Measurements from ENCODE around the gene DIP2B.

DIP2B gene

GRCh38 chr12:50568338-50569091, 63.7 kb downstream of the DIP2B start:
- Histone ChIP-seq H3K4me1 (ENCODE audit: control insufficient read depth, insufficient read depth, low read length) (peaks cover 11% of the 10 kb centered on the region), H3K9me3 (ENCODE audit: control insufficient read depth, insufficient read depth, low read length) (no peaks in the 10 kb centered on the region), H3K27me3 (ENCODE audit: control insufficient read depth, insufficient read depth, low read length) (no peaks in the 10 kb centered on the region), H3K4me3 (ENCODE audit: low read depth, low read length) (no peak overlapping the region), H3K9ac (ENCODE audit: low read depth, low read length) (peak overlapping the region; percentile 47), H3K36me3 (ENCODE audit: control insufficient read depth, insufficient read depth, low read length) (no peaks in the 10 kb centered on the region)

- H3K4me1 ChIP-seq (ENCODE audit: control insufficient read depth, insufficient read depth, low read length), result peaks cover 13% of the 10 kb centered on the region
- H3K36me3 ChIP-seq (ENCODE audit: control insufficient read depth, insufficient read depth, low read length), result no peaks in the 10 kb centered on the region
- no peak overlapping the region for H3K9ac ChIP-seq (ENCODE audit: low read depth, low read length)
Observed at GRCh38 chr12:50569321-50569720, 64.5 kb downstream of the DIP2B start.

DNA sequence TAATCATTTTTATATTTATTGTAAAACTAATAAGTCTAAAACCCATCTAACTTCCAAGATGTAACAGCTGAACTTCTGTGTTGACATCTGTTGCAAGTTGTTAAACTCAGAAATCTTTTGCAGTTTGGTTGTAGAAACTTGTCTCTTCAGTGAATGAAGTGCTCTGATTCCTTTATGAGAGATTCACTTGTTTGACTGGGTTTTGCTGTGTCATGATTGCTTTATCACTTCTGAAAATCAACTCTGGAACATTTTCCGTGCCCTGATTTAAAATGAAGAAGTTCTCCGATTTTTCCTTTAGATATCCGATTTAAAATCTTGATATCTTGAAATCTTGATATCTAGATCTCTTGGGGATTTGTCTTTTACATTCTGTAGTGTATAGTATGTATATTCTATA, 65.1 kb downstream of the DIP2B start:
- no peaks in the 10 kb centered on the region for H3K27me3 ChIP-seq (ENCODE audit: control insufficient read depth, insufficient read depth, low read length)
- peaks cover 19% of the 10 kb centered on the region for H3K4me1 ChIP-seq (ENCODE audit: control insufficient read depth, insufficient read depth, low read length)
- H3K9me3 ChIP-seq (ENCODE audit: control insufficient read depth, insufficient read depth, low read length), result no peaks in the 10 kb centered on the region
- H3K9ac ChIP-seq (ENCODE audit: low read depth, low read length), result no peak overlapping the region
- no peaks in the 10 kb centered on the region for H3K36me3 ChIP-seq (ENCODE audit: control insufficient read depth, insufficient read depth, low read length)
- no peak overlapping the region for H3K4me3 ChIP-seq (ENCODE audit: low read depth, low read length)

More at GRCh38 chr12:50569321-50569720, 64.5 kb downstream of the DIP2B start:
- no peaks in the 10 kb centered on the region for H3K27me3 ChIP-seq (ENCODE audit: control insufficient read depth, insufficient read depth, low read length)
- H3K4me3 ChIP-seq (ENCODE audit: low read depth, low read length), result no peak overlapping the region
- H3K9me3 ChIP-seq (ENCODE audit: control insufficient read depth, insufficient read depth, low read length), result no peaks in the 10 kb centered on the region

DNA sequence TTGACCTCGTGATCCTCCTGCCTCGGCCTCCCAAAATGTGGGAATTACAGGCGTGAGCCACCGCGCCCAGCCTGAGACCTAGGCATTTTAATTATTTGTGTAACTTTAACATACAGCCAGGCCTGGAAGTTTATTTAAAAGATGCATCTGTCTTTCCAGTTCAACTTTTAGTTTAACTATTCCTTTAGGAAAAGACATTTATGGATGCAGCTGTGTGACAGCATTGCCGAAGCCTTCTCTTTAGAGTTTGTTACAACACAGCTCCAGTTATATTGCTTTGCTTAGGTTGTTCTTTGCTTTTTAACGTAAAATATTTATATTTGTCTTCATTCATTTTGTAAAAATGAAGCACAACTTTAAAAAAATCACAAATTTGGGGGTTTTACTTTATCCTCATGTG, 67.0 kb downstream of the DIP2B start:
- H3K27me3 ChIP-seq (ENCODE audit: control insufficient read depth, insufficient read depth, low read length), result no peaks in the 10 kb centered on the region
- H3K4me3 ChIP-seq (ENCODE audit: low read depth, low read length), result no peak overlapping the region
- H3K9me3 ChIP-seq (ENCODE audit: control insufficient read depth, insufficient read depth, low read length), result no peaks in the 10 kb centered on the region
- H3K36me3 ChIP-seq (ENCODE audit: control insufficient read depth, insufficient read depth, low read length), result no peaks in the 10 kb centered on the region
- no peak overlapping the region for H3K9ac ChIP-seq (ENCODE audit: low read depth, low read length)
- H3K4me1 ChIP-seq (ENCODE audit: control insufficient read depth, insufficient read depth, low read length), result peaks cover 26% of the 10 kb centered on the region

GRCh38 chr12:50572287-50572686, 67.5 kb downstream of the DIP2B start:
- Histone ChIP-seq H3K27me3 (ENCODE audit: control insufficient read depth, insufficient read depth, low read length) (no peaks in the 10 kb centered on the region), H3K4me1 (ENCODE audit: control insufficient read depth, insufficient read depth, low read length) (peaks cover 26% of the 10 kb centered on the region), H3K9ac (ENCODE audit: low read depth, low read length) (no peak overlapping the region), H3K36me3 (ENCODE audit: control insufficient read depth, insufficient read depth, low read length) (no peaks in the 10 kb centered on the region), H3K4me3 (ENCODE audit: low read depth, low read length) (no peak overlapping the region), H3K9me3 (ENCODE audit: control insufficient read depth, insufficient read depth, low read length) (no peaks in the 10 kb centered on the region)

DNA sequence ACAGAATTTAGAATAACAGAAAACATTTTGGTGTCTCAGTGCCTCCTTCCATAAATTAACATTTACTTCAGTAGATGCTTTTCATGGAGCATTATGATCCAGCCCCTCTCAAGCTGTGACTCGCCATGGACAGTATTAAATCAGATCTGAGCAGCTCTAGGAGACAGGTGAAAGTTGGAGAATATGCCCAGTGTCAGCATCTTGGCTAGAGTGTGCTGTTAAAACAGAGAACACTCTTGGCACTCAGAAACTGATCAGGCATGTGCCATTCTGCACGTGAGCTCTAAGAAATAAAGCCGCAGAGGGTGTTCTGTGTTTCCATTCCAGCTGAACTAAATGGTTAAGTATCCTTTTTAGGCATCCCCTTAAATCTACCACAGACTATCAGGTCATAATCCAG, 68.0 kb downstream of the DIP2B start:
- Histone ChIP-seq H3K9ac (ENCODE audit: low read depth, low read length) (no peak overlapping the region), H3K27me3 (ENCODE audit: control insufficient read depth, insufficient read depth, low read length) (no peaks in the 10 kb centered on the region), H3K36me3 (ENCODE audit: control insufficient read depth, insufficient read depth, low read length) (no peaks in the 10 kb centered on the region), H3K9me3 (ENCODE audit: control insufficient read depth, insufficient read depth, low read length) (no peaks in the 10 kb centered on the region), H3K4me3 (ENCODE audit: low read depth, low read length) (no peak overlapping the region), H3K4me1 (ENCODE audit: control insufficient read depth, insufficient read depth, low read length) (peaks cover 26% of the 10 kb centered on the region)

GRCh38 chr12:50573271-50573670, 68.5 kb downstream of the DIP2B start:
- Histone ChIP-seq H3K36me3 (ENCODE audit: control insufficient read depth, insufficient read depth, low read length) (no peaks in the 10 kb centered on the region), H3K4me3 (ENCODE audit: low read depth, low read length) (no peak overlapping the region), H3K4me1 (ENCODE audit: control insufficient read depth, insufficient read depth, low read length) (peaks cover 23% of the 10 kb centered on the region), H3K9me3 (ENCODE audit: control insufficient read depth, insufficient read depth, low read length) (no peaks in the 10 kb centered on the region), H3K9ac (ENCODE audit: low read depth, low read length) (no peak overlapping the region), H3K27me3 (ENCODE audit: control insufficient read depth, insufficient read depth, low read length) (no peaks in the 10 kb centered on the region)

- Histone ChIP-seq H3K9me3 (ENCODE audit: control insufficient read depth, insufficient read depth, low read length) (no peaks in the 10 kb centered on the region), H3K36me3 (ENCODE audit: control insufficient read depth, insufficient read depth, low read length) (no peaks in the 10 kb centered on the region), H3K4me1 (ENCODE audit: control insufficient read depth, insufficient read depth, low read length) (peaks cover 18% of the 10 kb centered on the region), H3K9ac (ENCODE audit: low read depth, low read length) (no peak overlapping the region), H3K4me3 (ENCODE audit: low read depth, low read length) (no peak overlapping the region), H3K27me3 (ENCODE audit: control insufficient read depth, insufficient read depth, low read length) (no peaks in the 10 kb centered on the region)
Observed at GRCh38 chr12:50574601-50575348, 70.0 kb downstream of the DIP2B start.

- Histone ChIP-seq H3K36me3 (ENCODE audit: control insufficient read depth, insufficient read depth, low read length) (no peaks in the 10 kb centered on the region), H3K9me3 (ENCODE audit: control insufficient read depth, insufficient read depth, low read length) (no peaks in the 10 kb centered on the region), H3K27me3 (ENCODE audit: control insufficient read depth, insufficient read depth, low read length) (no peaks in the 10 kb centered on the region), H3K9ac (ENCODE audit: low read depth, low read length) (no peak overlapping the region), H3K4me3 (ENCODE audit: low read depth, low read length) (no peak overlapping the region), H3K4me1 (ENCODE audit: control insufficient read depth, insufficient read depth, low read length) (peaks cover 13% of the 10 kb centered on the region)
Observed at GRCh38 chr12:50579757-50580267, 75.0 kb downstream of the DIP2B start.

DNA sequence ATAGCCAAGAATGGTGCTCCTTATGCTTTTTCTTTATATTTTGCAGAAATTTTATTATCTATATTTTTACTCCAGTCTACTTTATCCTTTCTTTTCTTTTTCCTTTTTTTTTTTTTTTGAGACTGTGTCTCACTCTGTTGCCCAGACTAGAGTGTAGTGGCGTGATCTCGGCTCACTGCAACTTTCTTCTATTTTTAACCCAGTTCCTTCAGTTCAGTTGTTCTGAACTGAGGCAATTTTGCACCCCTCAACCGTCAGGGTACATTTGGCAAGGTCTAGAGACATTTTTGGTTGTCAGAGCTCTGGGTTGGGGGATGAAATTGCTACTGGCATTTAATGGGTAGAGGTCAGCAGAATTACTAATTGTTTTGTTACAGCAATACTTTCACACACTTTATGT, 75.7 kb downstream of the DIP2B start:
- H3K27me3 ChIP-seq (ENCODE audit: control insufficient read depth, insufficient read depth, low read length), result no peaks in the 10 kb centered on the region
- H3K36me3 ChIP-seq (ENCODE audit: control insufficient read depth, insufficient read depth, low read length), result no peaks in the 10 kb centered on the region
- H3K4me1 ChIP-seq (ENCODE audit: control insufficient read depth, insufficient read depth, low read length), result peaks cover 8% of the 10 kb centered on the region
- H3K4me3 ChIP-seq (ENCODE audit: low read depth, low read length), result no peak overlapping the region
- no peaks in the 10 kb centered on the region for H3K9me3 ChIP-seq (ENCODE audit: control insufficient read depth, insufficient read depth, low read length)
- H3K9ac ChIP-seq (ENCODE audit: low read depth, low read length), result no peak overlapping the region

DNA sequence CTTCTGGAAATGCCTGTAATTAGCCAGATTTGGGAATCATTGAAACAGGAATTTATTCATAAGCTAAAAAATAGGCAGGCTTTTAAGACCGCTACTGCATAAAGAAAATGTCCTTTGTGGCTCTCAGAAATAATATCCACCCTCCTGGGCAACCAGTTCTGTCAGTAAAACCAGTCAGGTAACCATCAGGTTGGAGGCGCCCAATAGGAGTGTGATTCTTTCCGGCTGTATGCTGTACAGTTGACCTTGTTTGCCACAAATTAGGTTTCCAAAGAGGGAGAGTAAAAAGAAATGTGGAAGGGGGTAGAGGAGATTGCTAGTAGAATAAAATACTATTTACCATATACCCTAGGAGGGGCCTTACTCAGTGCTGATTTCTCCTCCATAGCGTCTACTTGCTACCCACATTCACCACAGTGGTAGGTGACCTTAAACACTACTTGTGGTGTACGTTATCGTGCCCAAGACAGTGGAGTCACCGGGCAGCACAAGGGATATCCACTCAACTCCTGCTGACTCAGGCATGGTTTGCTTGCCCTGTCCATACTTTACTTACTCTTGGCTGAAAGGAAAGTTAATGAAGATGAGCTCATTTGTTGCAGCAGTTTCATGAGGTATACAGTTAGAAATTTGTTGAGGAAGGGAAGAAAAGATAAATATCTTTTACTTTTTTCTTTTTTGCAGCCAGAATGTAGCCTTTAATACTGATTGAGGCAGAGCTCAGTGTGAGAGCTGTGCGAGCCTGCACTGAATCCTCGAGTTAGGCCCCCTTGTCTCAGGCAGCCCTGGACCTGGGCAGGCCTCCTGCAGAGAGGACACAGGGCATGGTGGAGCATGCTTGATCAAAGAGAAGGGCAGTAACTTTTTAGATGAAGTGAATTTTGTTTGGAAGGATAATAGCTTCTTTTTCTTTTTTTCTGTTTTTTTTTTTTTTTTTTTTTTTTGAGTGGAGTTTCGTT, 76.7 kb downstream of the DIP2B start:
- H3K9ac ChIP-seq (ENCODE audit: low read depth, low read length), result no peak overlapping the region
- H3K9me3 ChIP-seq (ENCODE audit: control insufficient read depth, insufficient read depth, low read length), result no peaks in the 10 kb centered on the region

More for the DNA sequence above, 76.7 kb downstream of the DIP2B start:
- H3K36me3 ChIP-seq (ENCODE audit: control insufficient read depth, insufficient read depth, low read length), result no peaks in the 10 kb centered on the region
- H3K27me3 ChIP-seq (ENCODE audit: control insufficient read depth, insufficient read depth, low read length), result no peaks in the 10 kb centered on the region
- H3K4me1 ChIP-seq (ENCODE audit: control insufficient read depth, insufficient read depth, low read length), result peaks cover 8% of the 10 kb centered on the region
- no peak overlapping the region for H3K4me3 ChIP-seq (ENCODE audit: low read depth, low read length)

Measured in iPS-15b (cell line).